ENCODE measurements around the gene BBS12.

DNA sequence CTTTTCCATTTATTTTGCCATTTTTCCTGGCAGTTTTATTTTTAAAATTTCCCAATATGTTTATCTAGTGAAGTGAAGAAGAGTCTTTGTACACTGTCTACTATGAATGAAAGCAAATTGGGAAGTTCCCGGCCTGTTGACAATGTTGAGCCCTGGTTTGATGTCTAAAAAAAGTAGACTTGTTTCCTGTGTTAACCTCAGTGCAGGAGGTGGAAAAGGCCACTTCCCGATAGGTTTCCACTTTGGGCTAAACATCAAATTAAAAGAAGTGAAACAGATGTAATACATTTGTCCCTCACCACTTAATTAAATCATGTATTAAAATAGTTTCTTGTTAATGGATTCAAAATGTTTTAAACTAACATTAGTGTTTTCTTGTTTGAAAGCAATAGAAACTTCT lies 30.0 kb downstream of the BBS12 start:
- no peak for TF ChIP-seq POLR2A (IDR thresholded peaks at IDR 0.05)
- TF ChIP-seq, protein P1, sequence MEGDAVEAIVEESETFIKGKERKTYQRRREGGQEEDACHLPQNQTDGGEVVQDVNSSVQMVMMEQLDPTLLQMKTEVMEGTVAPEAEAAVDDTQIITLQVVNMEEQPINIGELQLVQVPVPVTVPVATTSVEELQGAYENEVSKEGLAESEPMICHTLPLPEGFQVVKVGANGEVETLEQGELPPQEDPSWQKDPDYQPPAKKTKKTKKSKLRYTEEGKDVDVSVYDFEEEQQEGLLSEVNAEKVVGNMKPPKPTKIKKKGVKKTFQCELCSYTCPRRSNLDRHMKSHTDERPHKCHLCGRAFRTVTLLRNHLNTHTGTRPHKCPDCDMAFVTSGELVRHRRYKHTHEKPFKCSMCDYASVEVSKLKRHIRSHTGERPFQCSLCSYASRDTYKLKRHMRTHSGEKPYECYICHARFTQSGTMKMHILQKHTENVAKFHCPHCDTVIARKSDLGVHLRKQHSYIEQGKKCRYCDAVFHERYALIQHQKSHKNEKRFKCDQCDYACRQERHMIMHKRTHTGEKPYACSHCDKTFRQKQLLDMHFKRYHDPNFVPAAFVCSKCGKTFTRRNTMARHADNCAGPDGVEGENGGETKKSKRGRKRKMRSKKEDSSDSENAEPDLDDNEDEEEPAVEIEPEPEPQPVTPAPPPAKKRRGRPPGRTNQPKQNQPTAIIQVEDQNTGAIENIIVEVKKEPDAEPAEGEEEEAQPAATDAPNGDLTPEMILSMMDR (IDR thresholded peaks at IDR 0.05) = no peak
